Placental epithelial cell (primary cell): Measurements from ENCODE around the gene TTC31. TPM values are rescaled to one million over a fixed set of nuclear protein-coding genes. Genes with fewer than 3 reads are reported as not detected.

Source experiments
- total RNA-seq: library from RNA; depleted of rRNA; stranded (reverse); fragments of >200 nt; gene quantifications from 2 replicates; pipeline ENCODE4 v1.2.3, GENCODE V29; 2012

Gene TTC31
- total RNA-seq, 1 donor = 20.4 TPM

Other genes with a start within 250 kb of the TTC31 start
- gene SLC4A5, start 139.7 kb upstream of the TTC31 start, total RNA-seq = 1.2 and 1.6 TPM in 2 replicates
- 135 and 148 TPM in 2 replicates for gene DCTN1, start 102.8 kb upstream of the TTC31 start, total RNA-seq
- gene C2orf81, start 61.5 kb upstream of the TTC31 start, total RNA-seq = 3.1 and 4.1 TPM in 2 replicates
- 27.9 and 43.5 TPM in 2 replicates for gene WDR54, start 61.4 kb upstream of the TTC31 start, total RNA-seq
- 76.2 and 119 TPM in 2 replicates for gene RTKN, start 41.1 kb upstream of the TTC31 start, total RNA-seq
- gene INO80B, start 28.0 kb upstream of the TTC31 start, total RNA-seq = 15.7 and 18.1 TPM in 2 replicates
- gene WBP1, start 24.6 kb upstream of the TTC31 start, total RNA-seq = 74.5 and 130 TPM in 2 replicates
- 55.7 and 92.6 TPM in 2 replicates for gene MOGS, start 17.7 kb upstream of the TTC31 start, total RNA-seq
- 24.1 and 31.8 TPM in 2 replicates for gene MRPL53, start 10.4 kb upstream of the TTC31 start, total RNA-seq
- 28.7 and 43.6 TPM in 2 replicates for gene CCDC142, start 83 bp upstream of the TTC31 start, total RNA-seq
- 1.8 and 7.9 TPM in 2 replicates for gene LBX2, start 16.5 kb downstream of the TTC31 start, total RNA-seq
- gene PCGF1, start 24.6 kb downstream of the TTC31 start, total RNA-seq = 19.6 and 22.9 TPM in 2 replicates
- gene TLX2, start 31.4 kb downstream of the TTC31 start, total RNA-seq = not detected in 2 replicates
- gene DQX1, start 43.1 kb downstream of the TTC31 start, total RNA-seq = 0.33 and 0.39 TPM in 2 replicates
- 71.5 and 128 TPM in 2 replicates for gene AUP1, start 46.6 kb downstream of the TTC31 start, total RNA-seq
- gene HTRA2, start 46.9 kb downstream of the TTC31 start, total RNA-seq = 34.9 and 40.0 TPM in 2 replicates
- gene LOXL3, start 70.9 kb downstream of the TTC31 start, total RNA-seq = 0.39 TPM in 1 of 2 replicates, not detected in the other
- gene DOK1, start 71.6 kb downstream of the TTC31 start, total RNA-seq = 4.9 and 5.5 TPM in 2 replicates
- 0.39 and 0.43 TPM in 2 replicates for gene M1AP, start 165.2 kb downstream of the TTC31 start, total RNA-seq
- gene SEMA4F, start 171.2 kb downstream of the TTC31 start, total RNA-seq = 4.3 and 5.1 TPM in 2 replicates